NCI-H187 (cell line): ENCODE data around the gene DIPK1C.

Experiments used
- DNase-seq, 2 experiments: peaks; one replicate each; lab custom pipeline; 2025; lab: John Stamatoyannopoulos, UW

Gene DIPK1C

DNA sequence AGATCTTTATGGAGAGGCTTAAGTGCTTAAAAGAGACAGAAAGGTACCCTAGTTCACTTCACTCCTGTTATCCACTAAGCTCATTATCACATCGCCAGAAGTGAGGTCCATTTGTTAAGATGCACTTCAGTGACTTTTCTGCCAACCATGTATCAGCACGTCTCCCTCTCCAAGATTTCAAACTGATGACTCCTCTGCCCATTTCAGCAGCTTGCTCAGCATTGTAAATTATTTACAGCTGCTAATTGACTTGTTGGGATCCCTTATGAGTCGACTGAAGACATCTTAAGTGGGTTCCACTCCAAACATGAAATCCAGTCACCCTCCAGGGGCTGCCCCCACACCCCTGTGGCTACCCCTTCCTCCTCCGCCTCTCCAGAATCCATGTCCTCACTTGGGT lies 37.3 kb downstream of the DIPK1C start:
- DNase-seq: no peak

DNA sequence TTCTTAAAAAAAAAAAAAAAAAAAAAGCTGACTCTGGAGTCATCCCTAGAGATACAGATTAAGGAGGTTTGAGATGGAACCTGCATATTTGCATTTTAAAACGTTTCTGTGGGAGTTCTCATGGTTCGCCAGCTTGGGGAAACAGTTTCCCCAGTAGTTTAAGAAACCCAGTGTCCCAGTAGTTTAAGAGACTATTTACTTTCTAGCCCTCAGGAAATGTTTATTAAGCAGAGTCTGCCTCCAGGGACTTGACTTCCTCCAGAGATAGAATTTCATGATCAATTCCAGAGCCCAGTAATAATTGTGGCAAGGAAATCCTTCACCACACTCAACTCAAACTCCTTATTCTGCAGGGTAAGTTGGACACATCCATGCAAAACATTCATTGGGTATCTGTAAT lies 39.1 kb downstream of the DIPK1C start:
- no peak for DNase-seq

DNA sequence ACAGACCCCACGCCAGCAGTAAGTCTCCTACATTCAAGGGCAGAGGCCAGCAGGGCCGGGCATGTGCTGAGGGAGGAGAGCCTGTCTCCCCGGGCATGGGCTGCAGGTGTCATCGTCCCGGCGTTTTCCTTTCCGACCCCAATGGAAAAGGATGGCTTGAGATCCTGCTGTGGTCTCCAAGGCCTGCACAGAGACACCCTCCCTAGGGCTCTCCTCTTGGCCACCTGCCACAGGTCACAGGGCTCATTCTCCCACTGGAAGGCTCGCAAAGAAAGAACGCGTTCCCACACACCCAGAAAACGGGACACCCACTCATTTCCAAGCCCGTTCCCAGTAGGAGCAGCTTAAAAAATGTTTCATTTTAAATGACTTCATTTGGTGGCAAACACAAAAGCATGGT lies 41.0 kb downstream of the DIPK1C start:
- no peak for DNase-seq

DNA sequence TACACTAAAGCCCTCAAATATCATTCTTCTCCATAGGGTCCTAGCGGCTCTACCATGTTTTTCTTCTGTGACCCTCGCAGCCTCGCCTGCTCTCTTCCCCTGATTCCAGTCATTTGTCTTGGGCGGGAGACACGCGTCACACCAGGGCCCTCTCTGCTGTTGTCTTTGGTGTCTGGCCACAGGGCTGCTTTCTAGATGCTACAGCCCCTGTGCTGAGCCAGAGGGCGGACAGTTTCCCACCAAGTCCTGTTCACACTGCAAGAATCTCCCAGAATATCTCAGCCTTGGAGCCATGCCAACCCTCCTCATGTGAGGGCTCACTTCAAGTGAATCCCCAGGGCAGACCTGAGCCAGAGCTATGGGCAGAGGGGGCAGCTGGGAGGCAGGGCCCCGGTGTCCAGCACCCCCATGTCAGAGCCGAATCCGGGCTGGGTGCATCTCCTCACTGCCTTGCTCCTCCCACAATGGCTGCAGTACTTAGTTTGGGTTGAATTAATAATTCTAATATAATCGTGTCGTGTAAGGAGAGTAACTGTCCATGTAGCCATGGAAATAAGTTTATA lies 42.1 kb downstream of the DIPK1C start:
- DNase-seq: no peak

DNA sequence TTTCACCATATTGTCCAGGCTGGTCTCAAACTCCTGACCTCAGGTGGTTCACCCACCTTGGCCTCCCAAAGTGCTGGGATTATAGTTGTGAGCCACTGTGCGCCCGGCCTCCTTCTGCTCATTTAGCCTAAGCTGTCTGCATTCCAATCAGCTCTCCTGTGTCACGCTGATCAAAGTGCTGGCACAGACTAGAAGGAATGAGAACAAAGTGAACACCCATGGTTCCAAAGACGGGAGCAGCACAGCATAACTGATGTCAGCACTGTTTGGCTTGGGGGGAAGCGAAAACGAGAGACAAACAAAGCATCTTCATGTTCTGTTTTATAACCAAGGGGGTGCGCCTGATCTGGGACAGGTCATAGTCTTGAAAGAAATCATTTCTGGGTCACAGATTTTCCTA lies 43.3 kb downstream of the DIPK1C start:
- no peak for DNase-seq

DNA sequence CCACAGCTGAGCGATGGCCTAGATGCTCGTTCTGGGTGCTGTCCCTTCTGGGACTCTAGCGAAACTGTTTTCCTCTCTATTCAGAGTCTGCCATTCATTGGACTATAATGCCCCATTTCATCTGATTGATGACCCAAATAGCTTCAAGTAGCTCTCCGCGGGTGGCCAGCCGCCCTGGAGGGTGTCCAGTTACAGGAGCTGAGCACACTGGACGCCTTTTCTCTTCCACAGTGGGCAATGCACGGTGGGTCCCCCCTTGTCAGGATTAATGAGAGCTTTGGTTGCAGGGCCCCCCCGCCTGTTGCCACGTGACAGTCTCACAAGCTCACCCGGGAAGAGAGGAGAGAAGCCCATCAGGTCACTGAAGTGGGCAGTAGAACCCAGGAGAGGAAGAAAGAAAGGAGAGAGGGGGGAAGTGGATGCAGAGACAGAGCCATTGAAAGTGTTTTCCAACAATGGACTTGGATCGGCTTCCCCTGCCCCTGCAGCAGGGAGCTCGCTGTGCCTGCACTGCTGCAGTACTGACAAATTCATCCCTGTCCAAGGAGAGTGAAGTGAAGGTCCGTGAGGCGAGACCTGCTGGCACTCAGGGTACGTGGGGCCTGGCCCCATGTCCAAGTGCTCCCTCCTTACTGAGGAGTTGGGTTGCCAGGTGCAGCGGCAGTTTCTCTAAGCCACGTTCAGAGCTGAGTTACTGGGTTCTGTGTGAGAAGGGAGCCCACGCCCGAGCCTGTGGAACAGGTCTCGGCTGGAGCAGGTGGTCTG lies 44.8 kb downstream of the DIPK1C start:
- DNase-seq: peak in 1 of 2 experiments; percentile 13

DNA sequence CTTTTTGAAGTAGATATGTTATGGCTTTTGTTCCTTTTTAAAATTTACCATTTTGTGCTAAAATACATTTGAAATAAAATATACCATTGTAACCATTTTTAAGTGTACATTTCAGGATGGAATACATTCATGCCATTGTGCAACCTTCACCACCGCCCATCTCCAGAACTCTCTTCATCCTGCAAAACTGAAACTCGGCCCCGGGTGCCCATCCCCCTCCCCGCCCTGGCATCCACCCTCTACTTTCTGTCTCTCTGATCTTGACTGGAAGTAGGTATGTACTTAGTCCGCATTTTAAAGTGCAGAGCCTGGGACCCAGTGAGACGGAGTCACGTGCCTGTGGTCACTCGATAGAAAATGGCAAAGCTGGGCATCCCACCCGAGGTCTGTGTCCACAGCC lies 45.6 kb downstream of the DIPK1C start:
- no peak for DNase-seq

DNA sequence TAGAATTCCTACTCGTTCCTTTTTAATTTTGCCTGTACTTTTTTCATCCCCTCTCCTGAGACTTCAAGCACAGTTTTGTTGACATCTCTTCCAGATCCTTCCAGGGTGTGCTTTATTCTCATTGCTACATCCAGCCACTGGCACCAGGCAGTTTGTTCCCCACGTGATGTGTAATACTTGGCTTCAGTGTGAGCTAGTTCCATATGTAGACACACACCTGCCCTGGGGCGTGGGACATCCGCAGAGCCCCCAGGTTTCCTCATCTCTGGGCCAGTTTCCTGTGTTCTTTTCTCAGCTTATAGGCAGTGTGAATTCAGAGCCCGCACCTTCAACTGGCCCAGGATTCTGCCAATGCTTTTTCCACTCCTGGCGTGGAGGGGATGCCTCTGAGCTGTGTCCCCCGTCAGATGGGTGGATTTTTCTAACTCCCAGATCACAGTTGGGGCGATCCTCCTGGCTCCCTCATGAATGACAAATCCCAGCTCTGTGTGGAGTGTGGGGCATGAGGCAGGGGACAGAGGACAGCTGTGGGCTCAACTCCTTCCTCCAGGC lies 46.6 kb downstream of the DIPK1C start:
- DNase-seq: no peak

DNA sequence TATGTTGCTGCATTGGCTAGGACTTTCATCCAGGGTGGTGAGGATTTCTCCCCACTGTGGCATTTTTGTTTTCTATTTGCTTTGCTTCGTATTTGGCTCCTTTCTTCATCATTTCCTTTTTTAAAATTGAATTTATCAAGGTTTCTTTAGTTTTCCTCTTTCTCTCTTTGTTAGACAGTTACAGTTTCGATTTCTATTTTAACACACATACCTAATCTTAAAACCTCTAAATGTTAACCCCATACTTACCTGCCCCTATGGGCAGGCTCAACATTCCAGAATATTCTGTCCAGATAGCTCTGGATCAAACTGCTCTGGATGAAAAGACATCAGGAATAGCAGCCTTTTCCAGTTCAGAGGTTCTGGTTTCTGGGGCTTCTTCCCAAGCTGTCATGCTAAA lies 49.2 kb downstream of the DIPK1C start:
- no peak for DNase-seq

DNA sequence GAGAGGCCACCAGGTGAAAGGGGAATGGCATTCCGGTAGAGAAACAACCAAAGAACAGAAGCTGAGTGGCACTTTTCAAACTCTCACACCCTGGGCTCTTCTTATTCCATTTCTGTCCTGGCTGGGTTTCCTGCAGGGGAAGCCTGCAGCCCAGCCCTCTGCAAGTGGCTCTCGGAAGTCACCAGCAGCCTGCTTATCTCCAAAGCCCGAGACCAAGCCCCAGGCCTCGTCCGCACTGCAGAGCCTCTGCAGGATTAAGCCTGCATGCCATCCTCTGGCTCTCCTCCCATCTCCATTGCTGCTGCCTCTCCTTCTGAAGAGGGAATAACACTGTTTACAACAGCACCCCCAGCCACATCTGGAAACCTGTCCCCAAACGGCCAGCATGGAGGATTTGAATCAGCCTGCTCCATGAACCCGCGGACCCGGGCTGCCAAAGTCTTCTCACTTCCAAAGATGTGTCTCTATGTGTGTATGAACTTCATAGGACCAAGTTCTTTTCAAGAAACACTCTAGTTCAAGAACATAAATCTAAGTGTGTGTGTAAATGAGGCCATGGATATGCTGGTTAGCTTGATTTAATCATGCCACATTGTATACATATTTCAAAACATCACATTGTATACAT lies 54.2 kb downstream of the DIPK1C start:
- DNase-seq: no peak

DNA sequence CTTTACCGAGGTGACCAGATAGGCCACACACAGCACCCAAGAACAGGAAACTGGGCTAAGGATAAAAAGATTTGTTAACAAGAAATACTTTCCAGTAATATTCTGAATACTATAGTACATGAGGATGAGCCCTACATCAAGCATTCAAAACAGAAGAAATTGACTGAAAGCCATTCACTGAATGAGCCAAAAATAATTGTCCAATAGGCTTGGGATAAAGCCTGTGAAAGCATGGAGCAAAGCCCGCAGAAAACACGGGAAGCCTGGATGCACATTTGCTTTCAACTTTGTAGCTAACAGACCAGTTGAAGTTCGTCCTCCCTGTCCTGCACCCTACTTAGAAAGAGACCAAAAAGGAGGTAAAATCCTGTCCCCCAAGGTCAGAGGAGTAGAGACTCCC lies 56.3 kb downstream of the DIPK1C start:
- no peak for DNase-seq

DNA sequence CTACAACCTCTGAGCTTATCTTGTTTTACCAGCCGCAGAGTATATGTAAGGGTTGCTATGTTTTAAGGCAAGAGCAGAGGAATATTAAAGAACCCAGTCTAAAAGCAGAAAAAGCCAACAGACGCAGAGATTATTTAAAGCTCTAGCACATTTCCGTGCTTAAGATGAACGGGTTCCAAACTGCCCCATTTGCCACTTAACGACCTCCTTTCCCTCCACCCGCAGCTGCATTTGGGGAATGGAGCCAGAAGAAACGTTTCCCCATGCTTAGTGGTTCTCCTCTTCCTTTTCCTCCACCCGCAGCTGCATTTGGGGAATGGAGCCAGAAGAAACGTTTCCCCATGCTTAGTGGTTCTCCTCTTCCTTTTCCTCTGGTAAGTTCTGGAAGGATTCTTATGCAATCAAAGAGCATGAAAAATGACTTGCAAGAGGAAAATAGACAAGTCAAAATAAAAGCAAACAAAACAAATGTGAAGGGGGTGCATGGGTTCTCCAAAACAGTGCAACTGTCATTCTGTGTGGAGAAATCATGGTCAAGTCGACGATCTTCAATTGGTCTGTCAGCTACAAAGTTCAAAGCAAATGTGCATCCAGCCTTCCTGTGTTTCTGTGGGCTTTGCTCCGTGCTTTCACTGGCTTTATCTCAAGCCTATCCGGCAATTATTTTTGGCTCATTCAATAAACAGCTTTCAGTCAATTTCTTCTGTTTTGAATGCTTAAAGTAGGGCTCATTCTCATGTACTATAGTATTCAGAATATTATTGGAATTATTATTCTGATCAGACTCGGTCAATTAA lies 57.8 kb downstream of the DIPK1C start:
- DNase-seq: no peak

DNA sequence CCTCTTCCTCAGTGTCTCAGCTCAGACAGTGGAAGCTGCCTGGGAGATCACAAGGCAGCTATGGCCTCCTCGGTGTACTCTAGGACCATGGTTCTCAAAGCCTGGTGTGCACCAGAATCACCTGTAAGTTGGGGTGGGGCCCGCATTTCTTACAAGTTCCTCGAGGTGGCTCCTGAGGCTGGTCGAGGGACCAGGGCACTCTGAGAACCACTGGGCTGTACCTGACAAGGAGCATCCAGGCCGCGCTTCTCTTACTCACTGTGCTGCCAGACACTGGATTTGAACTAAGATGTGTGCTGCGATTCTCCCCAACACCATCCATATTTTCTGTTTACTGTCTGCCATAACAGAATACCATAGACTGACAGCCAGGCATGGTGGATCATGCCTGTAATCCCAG lies 59.5 kb downstream of the DIPK1C start:
- DNase-seq: no peak

DNA sequence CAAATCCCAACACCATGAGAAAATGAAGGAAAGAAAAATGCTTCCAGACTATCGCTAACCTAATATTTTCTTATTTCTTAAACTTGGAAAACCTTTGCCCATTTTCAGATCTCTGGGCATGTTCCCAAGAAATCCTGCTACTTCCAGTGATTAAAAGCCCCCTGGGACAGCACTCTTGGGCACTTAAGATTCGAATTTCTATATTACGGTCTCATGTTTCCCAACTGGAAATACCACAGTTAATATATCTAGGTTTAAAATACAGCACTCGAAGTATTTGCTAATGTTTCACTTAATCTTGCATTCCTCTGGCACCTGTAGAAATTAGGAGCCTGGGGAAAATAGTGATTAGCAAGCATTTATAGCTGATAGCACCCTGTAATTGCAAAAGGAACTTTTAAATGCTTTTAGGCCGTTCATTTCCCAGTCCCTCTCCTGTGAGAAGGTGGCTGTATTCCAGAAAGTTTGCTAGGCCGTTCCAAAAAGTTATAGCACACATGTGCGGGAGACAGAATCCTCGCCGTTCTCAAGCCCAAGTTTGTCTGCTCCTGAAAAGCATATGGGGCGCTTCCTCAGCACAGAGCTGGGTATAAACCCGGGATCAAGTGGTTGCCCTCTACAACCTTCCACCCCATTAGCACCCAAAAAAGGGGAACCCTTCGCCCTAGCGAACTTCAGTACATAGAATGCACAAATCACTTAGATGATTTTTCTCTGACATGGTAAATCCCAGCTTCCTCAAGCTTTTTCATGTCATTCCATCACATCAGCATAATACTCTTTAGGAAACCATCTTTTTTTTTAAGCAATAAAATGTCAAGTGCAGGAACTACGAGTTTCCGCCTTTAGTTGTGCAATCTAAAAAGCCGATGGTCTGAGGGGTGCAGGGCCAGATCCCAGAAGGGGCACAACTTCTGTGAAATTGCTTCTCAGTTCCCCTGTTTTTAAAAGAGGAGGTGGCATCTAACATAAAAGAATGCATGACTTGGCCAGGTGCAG lies 60.6 kb downstream of the DIPK1C start:
- DNase-seq: no peak

DNA sequence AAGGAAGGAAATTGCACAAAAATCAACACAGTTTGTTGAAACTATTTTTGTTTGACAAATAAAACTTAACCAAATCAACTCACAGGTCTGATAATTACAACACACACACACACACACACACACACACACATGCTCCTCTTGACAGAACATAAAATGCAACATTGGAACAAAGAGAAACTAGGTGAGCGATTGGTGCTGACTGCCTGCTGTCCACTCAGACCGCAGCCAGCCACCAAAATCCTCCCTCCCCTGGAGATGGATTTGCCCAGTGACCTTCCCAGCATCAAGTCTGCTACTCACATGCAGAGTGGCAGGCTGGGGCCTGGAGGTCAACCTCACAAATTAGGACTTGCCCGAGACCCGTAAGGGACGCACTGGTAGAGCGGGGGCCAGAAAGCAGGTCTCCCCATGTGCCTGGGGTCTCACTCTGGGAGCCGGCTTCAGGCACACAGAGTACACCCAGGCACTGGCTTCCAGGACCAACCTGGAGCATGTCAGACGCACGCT lies 61.4 kb downstream of the DIPK1C start:
- DNase-seq: no peak

DNA sequence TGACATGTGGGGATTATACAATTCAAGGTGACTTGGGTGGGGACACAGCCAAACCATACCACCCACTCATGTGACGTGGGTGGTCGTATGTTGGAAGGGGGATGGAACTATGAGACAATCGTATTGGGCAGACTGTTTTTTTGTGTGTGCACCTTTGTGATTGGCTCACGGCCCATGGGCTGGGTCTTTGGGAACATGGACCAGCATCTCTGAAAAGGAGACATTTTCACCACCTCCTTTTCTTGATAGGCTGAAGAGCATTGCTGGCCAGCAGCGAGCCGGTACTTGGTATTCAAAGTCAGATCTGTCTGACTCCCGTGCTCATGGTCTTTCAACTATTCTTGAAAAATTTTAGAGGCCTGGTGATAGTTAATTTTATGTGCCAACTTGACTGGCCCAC lies 62.1 kb downstream of the DIPK1C start:
- no peak for DNase-seq

DNA sequence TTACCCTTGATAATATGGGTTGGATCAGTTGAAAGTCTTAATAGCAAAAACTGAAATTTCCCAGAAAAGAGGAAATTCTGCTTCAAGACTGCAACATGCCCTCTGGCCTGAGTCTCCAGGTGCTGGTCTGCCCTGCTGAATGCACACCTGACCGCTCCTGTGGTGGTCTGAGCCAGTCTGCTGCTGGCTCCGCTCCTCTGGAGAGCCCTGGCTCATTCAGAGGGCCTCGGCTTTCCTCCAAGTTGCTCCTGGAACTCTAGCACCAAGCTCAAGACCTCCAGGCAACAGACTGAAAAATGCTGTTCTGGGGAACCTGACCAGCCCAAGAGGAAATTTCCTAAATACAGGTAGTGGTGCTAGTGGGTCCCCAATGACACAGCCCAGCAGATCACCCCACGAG lies 64.8 kb downstream of the DIPK1C start:
- no peak for DNase-seq

DNA sequence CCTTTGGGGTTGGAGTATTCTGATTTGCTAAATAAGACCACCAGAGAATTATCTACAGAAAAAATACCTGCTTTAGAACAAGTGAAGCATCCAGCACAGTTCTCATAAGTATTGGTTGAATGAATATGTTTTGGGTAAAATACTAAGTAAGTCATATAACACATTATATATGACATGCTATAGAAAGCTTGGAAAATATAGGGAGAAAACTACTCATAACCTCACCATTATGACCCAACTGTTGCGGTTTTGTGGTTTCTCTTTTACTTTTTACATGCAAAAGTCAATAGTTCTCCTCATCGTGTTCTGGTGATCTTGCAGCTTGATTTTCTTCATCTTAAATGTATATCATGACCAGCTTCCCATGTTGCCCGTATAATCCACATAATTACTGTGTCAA lies 66.2 kb downstream of the DIPK1C start:
- no peak for DNase-seq

DNA sequence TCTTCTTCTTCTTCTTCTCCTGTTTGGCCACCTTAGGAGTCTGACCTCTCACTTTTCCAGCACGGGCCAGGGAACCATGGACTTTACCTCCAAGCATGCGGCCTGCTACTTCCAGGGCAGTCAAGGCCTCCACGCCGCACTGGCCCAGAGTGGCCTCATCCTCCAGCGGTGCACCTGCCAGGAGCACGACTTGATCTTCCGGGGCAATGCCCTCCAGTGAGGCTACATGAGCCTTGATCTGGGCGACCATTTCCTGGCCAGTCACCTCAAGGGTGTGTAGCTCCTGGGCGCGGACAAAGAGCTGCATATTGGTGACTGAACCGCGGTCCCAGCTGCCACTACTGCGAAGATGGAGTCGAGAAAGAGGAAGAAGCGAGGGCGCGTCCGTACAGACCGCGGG lies 67.1 kb downstream of the DIPK1C start:
- no peak for DNase-seq

DNA sequence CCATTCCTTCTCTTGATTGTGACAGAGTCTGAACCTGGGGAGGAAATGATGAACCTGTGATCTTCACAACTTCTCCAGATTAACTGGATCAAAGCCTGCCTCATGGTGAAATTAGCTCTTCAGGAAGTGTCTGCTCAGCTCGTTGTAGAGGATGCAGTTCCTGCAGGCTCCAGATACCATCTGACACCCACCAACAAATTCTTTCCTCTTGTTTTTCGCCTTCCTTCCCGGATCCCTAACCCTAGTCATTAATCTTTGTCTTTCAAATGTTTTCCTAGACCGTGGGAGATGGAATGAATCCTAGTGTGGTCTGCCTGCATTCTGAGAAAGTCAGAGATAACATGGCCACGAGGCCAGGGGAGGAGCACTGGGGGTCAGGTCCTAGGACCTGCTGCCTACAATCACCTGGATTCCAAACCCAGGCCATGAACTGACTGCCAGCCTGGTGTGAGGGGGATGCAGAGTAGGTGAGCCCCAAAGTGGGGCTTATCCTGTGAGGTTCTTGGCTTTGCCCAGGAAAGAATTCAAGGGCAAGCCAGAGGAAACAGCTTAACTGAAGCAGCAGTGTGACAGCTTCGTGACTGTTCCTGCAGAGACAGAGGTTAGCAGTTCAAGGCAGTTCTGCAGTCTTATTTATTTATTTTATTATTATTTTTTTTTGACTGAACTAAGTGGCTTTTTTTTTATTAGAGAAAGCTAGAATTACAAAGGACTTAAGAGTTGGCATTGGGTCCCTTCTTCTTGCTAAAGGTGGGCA lies 67.8 kb downstream of the DIPK1C start:
- no peak for DNase-seq
